Left lung (tissue), 8 donors: ENCODE data around the gene NLN. TPM values are rescaled to one million over a fixed set of nuclear protein-coding genes. Genes with fewer than 3 reads are reported as not detected.

ENCODE experiments used
- polyA plus RNA-seq, 6 donors: library from polyadenylated mRNA; unstranded; fragments of 120-200 nt; gene quantifications; one replicate each; pipeline ENCODE4 v1.2.1, GENCODE V29; 2013; ENCODE audit not compliant: insufficient read length in 6 of 6
- total RNA-seq, 2 donors: library from RNA; stranded (reverse); fragmentation: NEBNext Ultra II Directional; extraction: Animal tissue kit (Norgen Biotek cat#: 25700); gene quantifications; one replicate each; pipeline ENCODE4 v1.2.1, GENCODE V29; 2021
- donor health status: DM: no; HTN: yes; CAD: no.
- donor health status: DM: no; HTN: no; CAD: no.

Gene NLN
- total and polyA plus RNA-seq, 8 donors: 18.0 to 29.1 (median 22.3) TPM

Other genes with a start within 250 kb of the NLN start
- 1 to 10 TPM; 5.8 to 6.3 TPM for gene ADAMTS6, start 240.3 kb upstream of the NLN start, total RNA-seq
- 10 to 100 TPM; 10.3 to 27.2 (median 14.9) TPM for gene ADAMTS6, start 240.3 kb upstream of the NLN start, polyA plus RNA-seq
- 10 to 100 TPM in 1 of 2 donors, 1 to 10 TPM in 1; 8.3 to 11.3 TPM for gene CENPK, start 159.0 kb upstream of the NLN start, total RNA-seq
- 10 to 100 TPM; 42.1 to 68.2 (median 55.9) TPM for gene CENPK, start 159.0 kb upstream of the NLN start, polyA plus RNA-seq
- gene PPWD1, start 158.9 kb upstream of the NLN start, total RNA-seq: 10 to 100 TPM; 29.4 to 31.0 TPM
- 100 to 1,000 TPM; 100 to 127 (median 116) TPM for gene PPWD1, start 158.9 kb upstream of the NLN start, polyA plus RNA-seq
- gene TRIM23, start 97.9 kb upstream of the NLN start, total RNA-seq: 10 to 100 TPM; 13.6 to 18.4 TPM
- 10 to 100 TPM; 22.9 to 32.9 (median 27.2) TPM for gene TRIM23, start 97.9 kb upstream of the NLN start, polyA plus RNA-seq
- 1 to 10 TPM; 3.1 to 4.1 TPM for gene SHLD3, start 97.2 kb upstream of the NLN start, total RNA-seq
- 1 to 10 TPM; 3.8 to 5.0 (median 4.5) TPM for gene SHLD3, start 97.2 kb upstream of the NLN start, polyA plus RNA-seq
- gene TRAPPC13, start 97.2 kb upstream of the NLN start, total RNA-seq: 10 to 100 TPM; 18.4 to 20.2 TPM
- 10 to 100 TPM; 30.5 to 36.7 (median 35.3) TPM for gene TRAPPC13, start 97.2 kb upstream of the NLN start, polyA plus RNA-seq
- 10 to 100 TPM; 12.7 to 22.6 TPM for gene SGTB, start 96 bp upstream of the NLN start, total RNA-seq
- 10 to 100 TPM in 1 of 6 donors, 1 to 10 TPM in 5; 7.7 to 10.6 (median 8.5) TPM for gene SGTB, start 96 bp upstream of the NLN start, polyA plus RNA-seq
- gene ERBIN, start 204.4 kb downstream of the NLN start, total RNA-seq: 10 to 100 TPM; 73.1 to 77.8 TPM
- gene ERBIN, start 204.4 kb downstream of the NLN start, polyA plus RNA-seq: 10 to 100 TPM; 72.8 to 87.2 (median 81.7) TPM